ENCODE data around the gene SLC6A7. TPM values are rescaled to one million over a fixed set of nuclear protein-coding genes. Genes with fewer than 3 reads are reported as not detected.

Gene SLC6A7
- total RNA-seq, 1 experiment from 2014 or later, result not detected

- no peaks in the 10 kb centered on the region for H3K9me3 ChIP-seq (ENCODE audit: low read depth, low read length, poor library complexity, severe bottlenecking)
- no peaks in the 10 kb centered on the region for H3K4me1 ChIP-seq (ENCODE audit: insufficient read depth, low read length, poor library complexity, severe bottlenecking)
- ChIA-PET POLR2A (ENCODE audit: low non-redundant PET) (no interaction called here), CTCF (no interaction called here)
- no peak overlapping the region for H3K27ac ChIP-seq (ENCODE audit: low read depth, low read length, poor library complexity, severe bottlenecking)
- no peak for DNase-seq (ENCODE audit: low spot score)
- BruUV-seq (replicated peaks), result no TSS peak
- TF ChIP-seq CTCF (conservative IDR thresholded peaks at IDR 0.05; ENCODE audit: low read depth, low read length) (no peak), EZH2 (IDR thresholded peaks at IDR 0.05; ENCODE audit: borderline replicate concordance, low read depth, low read length, poor library complexity, severe bottlenecking) (no peak)
- peaks cover 2% of the 10 kb centered on the region for H3K27me3 ChIP-seq (replicated peaks; ENCODE audit: insufficient read depth, low read depth, low read length, poor library complexity)
- no peaks in the 10 kb centered on the region for H3K36me3 ChIP-seq (ENCODE audit: insufficient read depth, low read length, poor library complexity, severe bottlenecking)
- H3K4me3 ChIP-seq (ENCODE audit: low read depth, low read length, poor library complexity, severe bottlenecking), result no peak overlapping the region
- intact Hi-C loops (cut with micrococcal nuclease; ENCODE audit: unreplicated experiment), result no loop called here
These were observed 7.1 kb upstream of the SLC6A7 start for GRCh38 chr5:150182774-150183173.

- TF ChIP-seq EZH2 (IDR thresholded peaks at IDR 0.05; ENCODE audit: borderline replicate concordance, low read depth, low read length, poor library complexity, severe bottlenecking) (no peak), CTCF (conservative IDR thresholded peaks at IDR 0.05; ENCODE audit: low read depth, low read length) (no peak)
- no peaks in the 10 kb centered on the region for H3K36me3 ChIP-seq (ENCODE audit: insufficient read depth, low read length, poor library complexity, severe bottlenecking)
- no peak overlapping the region for H3K27ac ChIP-seq (ENCODE audit: low read depth, low read length, poor library complexity, severe bottlenecking)
- H3K27me3 ChIP-seq (replicated peaks; ENCODE audit: insufficient read depth, low read depth, low read length, poor library complexity), result peaks cover 8% of the 10 kb centered on the region
- no peak overlapping the region for H3K4me3 ChIP-seq (ENCODE audit: low read depth, low read length, poor library complexity, severe bottlenecking)
- DNase-seq (ENCODE audit: low spot score), result no peak
- BruUV-seq (replicated peaks), result no TSS peak
- H3K9me3 ChIP-seq (ENCODE audit: low read depth, low read length, poor library complexity, severe bottlenecking), result no peaks in the 10 kb centered on the region
- CTCF ChIA-PET, result no interaction called here
- intact Hi-C loops (cut with micrococcal nuclease; ENCODE audit: unreplicated experiment), result no loop called here
- no peaks in the 10 kb centered on the region for H3K4me1 ChIP-seq (ENCODE audit: insufficient read depth, low read length, poor library complexity, severe bottlenecking)
- POLR2A ChIA-PET (ENCODE audit: low non-redundant PET), result no interaction called here
These were observed 6.4 kb upstream of the SLC6A7 start for GRCh38 chr5:150183436-150183835.

GRCh38 chr5:150184006-150184405 lies 5.9 kb upstream of the SLC6A7 start:
- H3K36me3 ChIP-seq (ENCODE audit: insufficient read depth, low read length, poor library complexity, severe bottlenecking), result no peaks in the 10 kb centered on the region
- H3K4me1 ChIP-seq (ENCODE audit: insufficient read depth, low read length, poor library complexity, severe bottlenecking), result no peaks in the 10 kb centered on the region
- intact Hi-C loops (cut with micrococcal nuclease; ENCODE audit: unreplicated experiment), result no loop called here
- no peak overlapping the region for H3K27ac ChIP-seq (ENCODE audit: low read depth, low read length, poor library complexity, severe bottlenecking)
- H3K9me3 ChIP-seq (ENCODE audit: low read depth, low read length, poor library complexity, severe bottlenecking), result no peaks in the 10 kb centered on the region
- H3K27me3 ChIP-seq (replicated peaks; ENCODE audit: insufficient read depth, low read depth, low read length, poor library complexity), result peaks cover 12% of the 10 kb centered on the region
- POLR2A ChIA-PET (ENCODE audit: low non-redundant PET), result no interaction called here
- CTCF ChIA-PET, result no interaction called here
- TF ChIP-seq EZH2 (IDR thresholded peaks at IDR 0.05; ENCODE audit: borderline replicate concordance, low read depth, low read length, poor library complexity, severe bottlenecking), result no peak
- TF ChIP-seq CTCF (conservative IDR thresholded peaks at IDR 0.05; ENCODE audit: low read depth, low read length), result no peak
- BruUV-seq (replicated peaks), result no TSS peak
- H3K4me3 ChIP-seq (ENCODE audit: low read depth, low read length, poor library complexity, severe bottlenecking), result no peak overlapping the region
- no peak for DNase-seq (ENCODE audit: low spot score)
